DOHH2 (cell line): ENCODE results near the gene LRMDA.

Experiments
- CTCF ChIP-seq: fragments of 200-600 bp; sonication (generic); IDR thresholded peaks from one replicate; pipeline ENCODE4 v1.5.1; 2014; ENCODE audit warnings: antibody characterized with exemption, mild to moderate bottlenecking, low read depth, low read length; ENCODE audit not compliant: poor library complexity, severe bottlenecking
- EZH2phosphoT487 ChIP-seq: fragments of 200-600 bp; sonication (generic); IDR thresholded peaks from 2 replicates; pipeline ENCODE4 v1.6.1; 2017; ENCODE audit warnings: borderline replicate concordance, mild to moderate bottlenecking, antibody characterized with exemption, low read length, moderate library complexity, mixed read lengths

- no peak for TF ChIP-seq CTCF
- no peak for TF ChIP-seq EZH2phosphoT487
Observed at GRCh38 chr10:76047521-76047920, 616.1 kb downstream of the LRMDA start.
